ENCODE data around the gene BST1.
"Not testable (repeated sequence)": the region's sequence is repeated elsewhere in the genome, so short reads cannot be mapped to it uniquely, and the experiment has no call there.

Gene BST1

DNA sequence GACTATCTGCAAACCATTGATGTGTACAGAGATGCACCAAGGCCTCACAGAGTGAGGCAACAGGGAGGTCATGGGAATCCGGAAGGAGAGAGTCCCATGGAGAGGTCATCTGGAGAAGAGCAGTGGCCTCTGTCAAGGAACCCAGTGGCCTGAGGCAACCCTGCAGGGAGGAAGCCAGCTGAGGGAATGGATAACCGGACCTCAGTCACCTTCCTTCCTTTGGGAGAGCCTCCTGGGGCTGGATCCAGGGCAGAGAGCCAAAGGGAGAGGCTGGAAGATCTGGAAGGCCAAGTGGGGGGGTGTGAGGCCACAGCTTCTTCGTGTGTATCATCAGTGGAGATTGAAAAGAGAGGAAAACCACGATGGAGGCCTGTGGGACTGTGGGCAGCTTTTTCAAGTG is 50.9 kb downstream of the BST1 start:
- in situ Hi-C loops (cut with MboI; ENCODE audit: low pct_unique_long_range_greater_than_20kb, low sequenced_read_pairs, unreplicated experiment): no loop called here
- DNase-seq (ENCODE audit: low spot score): no peak
- TF ChIP-seq, protein P1, sequence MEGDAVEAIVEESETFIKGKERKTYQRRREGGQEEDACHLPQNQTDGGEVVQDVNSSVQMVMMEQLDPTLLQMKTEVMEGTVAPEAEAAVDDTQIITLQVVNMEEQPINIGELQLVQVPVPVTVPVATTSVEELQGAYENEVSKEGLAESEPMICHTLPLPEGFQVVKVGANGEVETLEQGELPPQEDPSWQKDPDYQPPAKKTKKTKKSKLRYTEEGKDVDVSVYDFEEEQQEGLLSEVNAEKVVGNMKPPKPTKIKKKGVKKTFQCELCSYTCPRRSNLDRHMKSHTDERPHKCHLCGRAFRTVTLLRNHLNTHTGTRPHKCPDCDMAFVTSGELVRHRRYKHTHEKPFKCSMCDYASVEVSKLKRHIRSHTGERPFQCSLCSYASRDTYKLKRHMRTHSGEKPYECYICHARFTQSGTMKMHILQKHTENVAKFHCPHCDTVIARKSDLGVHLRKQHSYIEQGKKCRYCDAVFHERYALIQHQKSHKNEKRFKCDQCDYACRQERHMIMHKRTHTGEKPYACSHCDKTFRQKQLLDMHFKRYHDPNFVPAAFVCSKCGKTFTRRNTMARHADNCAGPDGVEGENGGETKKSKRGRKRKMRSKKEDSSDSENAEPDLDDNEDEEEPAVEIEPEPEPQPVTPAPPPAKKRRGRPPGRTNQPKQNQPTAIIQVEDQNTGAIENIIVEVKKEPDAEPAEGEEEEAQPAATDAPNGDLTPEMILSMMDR (IDR thresholded peaks at IDR 0.05; ENCODE audit: extremely low read depth, insufficient read depth, missing control alignments): no peak

DNA sequence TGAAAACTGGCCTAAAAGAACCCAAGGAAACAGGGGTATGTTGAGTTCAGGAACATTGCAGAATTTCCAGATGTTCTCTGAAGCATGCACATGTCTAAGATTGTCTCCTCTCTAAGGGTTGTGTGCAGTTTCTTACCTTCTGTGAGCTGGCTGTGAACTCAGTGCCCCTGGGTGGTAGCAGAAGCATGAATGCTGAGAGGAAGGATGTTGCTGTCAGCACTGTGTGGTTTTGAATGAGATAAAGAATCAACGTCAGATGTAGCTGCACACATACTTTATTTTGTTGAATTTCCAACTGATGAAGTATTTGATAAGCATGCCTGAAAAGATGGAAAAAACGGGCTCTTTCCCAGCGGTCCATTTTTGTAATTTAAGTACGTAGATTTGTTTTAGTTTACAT is 51.5 kb downstream of the BST1 start:
- TF ChIP-seq, protein P1 (IDR thresholded peaks at IDR 0.05; ENCODE audit: extremely low read depth, insufficient read depth, missing control alignments): no peak
- DNase-seq (ENCODE audit: low spot score): no peak

DNA sequence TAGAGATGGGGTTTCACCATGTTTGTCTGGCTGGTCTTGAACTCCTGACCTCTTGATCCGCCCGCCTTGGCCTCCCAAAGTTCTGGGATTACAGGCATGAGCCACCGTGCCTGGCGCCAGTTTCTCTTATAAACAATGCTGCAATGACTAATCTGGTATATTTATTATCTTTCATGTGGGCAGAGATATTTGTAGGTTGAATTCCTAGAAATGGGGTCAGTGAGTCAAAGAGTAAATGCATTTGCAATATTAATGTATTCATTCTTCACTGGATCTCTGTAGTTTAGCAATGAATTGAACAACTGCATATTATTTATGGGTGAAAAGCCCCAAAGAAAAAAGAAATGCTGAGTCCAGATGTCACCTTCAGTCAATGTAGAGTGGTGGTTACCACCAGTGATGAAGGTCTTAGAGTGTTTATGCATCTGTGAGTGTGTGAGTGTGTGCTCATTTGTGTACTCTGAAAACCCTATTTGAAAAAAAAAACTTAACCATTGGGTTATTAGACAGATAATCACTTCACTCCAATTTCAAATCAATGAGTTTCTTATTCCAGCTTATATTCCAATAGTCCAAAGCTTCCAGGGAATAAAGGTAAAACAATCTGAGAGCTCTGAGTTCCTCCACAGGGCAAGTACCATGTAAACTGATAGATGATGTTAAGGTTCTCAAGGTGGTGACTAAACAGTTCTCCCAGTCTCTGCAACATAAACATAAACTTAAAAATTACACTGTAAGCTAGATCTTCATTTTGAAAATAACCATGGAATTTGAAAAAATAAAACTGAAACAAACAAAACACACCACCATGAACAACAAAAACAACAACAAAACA is 52.7 kb downstream of the BST1 start:
- in situ Hi-C loops (cut with MboI; ENCODE audit: low pct_unique_long_range_greater_than_20kb, low sequenced_read_pairs, unreplicated experiment): no loop called here
- TF ChIP-seq, protein P1 (IDR thresholded peaks at IDR 0.05; ENCODE audit: extremely low read depth, insufficient read depth, missing control alignments): no peak
- no peak for DNase-seq (ENCODE audit: low spot score)

More for the DNA sequence above, 51.5 kb downstream of the BST1 start:
- in situ Hi-C loops (cut with MboI; ENCODE audit: low pct_unique_long_range_greater_than_20kb, low sequenced_read_pairs, unreplicated experiment): no loop called here

DNA sequence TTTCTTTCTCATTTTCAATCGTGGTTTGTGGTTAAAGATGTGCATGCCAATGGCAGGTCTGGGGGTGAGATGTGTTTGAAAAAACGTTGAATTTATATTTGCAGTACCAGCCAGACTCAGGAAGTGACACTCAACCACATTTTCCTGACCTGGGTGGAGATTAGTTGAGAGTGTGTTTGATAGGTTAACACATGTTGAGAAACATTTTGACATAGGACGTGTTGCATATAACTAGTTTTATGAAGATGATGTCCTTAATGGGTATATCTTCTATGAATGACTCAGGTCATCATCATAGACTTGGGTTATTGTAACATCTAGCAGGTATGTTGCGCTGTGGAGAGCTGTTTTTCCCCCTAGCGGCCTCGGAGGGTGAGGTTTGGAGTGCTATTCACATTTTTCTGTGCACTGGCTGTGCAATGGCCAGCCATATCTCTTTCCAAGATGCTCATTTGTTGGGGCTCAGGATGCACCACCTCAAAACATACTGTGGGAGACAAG is 53.5 kb downstream of the BST1 start:
- peak; percentile 28 for DNase-seq (ENCODE audit: low spot score)
- in situ Hi-C loops (cut with MboI; ENCODE audit: low pct_unique_long_range_greater_than_20kb, low sequenced_read_pairs, unreplicated experiment): no loop called here
- TF ChIP-seq, protein P1 (IDR thresholded peaks at IDR 0.05; ENCODE audit: extremely low read depth, insufficient read depth, missing control alignments): peak; percentile 58

DNA sequence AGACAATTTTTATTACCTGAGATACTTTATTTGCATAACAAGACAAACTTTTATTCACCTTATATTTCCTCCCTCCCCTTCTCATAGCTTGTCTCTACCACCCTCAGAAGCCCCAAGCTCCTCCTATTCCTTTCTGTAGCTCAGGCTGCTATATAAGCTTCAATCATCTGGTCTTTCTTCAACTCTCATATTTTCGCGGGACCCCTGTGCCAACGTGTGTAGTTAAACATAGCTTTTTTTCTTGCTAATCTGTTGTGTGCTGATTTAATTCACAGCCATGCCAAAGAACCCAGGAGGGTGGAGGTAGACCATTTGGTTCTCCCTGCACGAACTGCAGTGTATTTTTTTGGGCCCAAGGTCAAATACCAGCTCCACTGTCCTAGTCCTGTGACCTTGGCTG is 54.2 kb downstream of the BST1 start:
- TF ChIP-seq, protein P1 (IDR thresholded peaks at IDR 0.05; ENCODE audit: extremely low read depth, insufficient read depth, missing control alignments): no peak
- no peak for DNase-seq (ENCODE audit: low spot score)
- in situ Hi-C loops (cut with MboI; ENCODE audit: low pct_unique_long_range_greater_than_20kb, low sequenced_read_pairs, unreplicated experiment): no loop called here

DNA sequence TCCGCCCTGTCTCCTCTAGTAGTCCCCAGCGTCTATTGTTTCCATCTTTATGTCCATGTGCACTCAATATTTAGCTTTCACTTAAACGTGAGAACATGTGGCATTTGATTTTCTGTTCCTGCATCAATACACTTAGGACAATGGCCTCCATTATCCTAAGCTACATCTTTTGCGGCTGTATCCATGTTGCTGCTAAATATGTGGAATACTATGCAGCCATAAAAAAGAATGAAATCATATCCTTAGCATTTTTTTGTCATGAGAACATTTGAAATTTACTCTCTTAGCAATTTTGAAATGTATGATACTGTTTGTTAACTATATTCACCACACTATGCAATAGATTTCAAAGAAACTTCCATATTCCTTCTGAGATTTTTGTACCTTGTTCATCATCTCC is 55.4 kb downstream of the BST1 start:
- DNase-seq (ENCODE audit: low spot score): no peak
- in situ Hi-C loops (cut with MboI; ENCODE audit: low pct_unique_long_range_greater_than_20kb, low sequenced_read_pairs, unreplicated experiment): no loop called here
- TF ChIP-seq, protein P1 (IDR thresholded peaks at IDR 0.05; ENCODE audit: extremely low read depth, insufficient read depth, missing control alignments): no peak

DNA sequence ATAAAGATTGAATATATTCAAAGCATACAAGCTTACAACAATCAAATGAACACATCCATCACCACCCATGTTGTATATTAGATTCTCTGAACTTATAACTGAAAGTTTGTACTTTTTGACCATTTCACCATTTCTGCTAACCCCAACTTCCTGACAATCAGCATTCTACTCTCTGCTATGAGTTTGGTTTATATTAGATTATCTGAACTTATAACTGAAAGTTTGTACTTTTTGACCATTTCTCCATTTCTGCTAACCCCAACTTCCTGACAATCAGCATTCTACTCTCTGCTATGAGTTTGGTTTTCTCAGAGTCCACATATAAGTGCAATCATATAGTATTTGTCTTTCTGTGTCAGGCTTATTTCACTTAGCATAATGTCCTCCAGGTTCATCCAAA is 59.6 kb downstream of the BST1 start:
- DNase-seq (ENCODE audit: low spot score); in situ Hi-C loops (cut with MboI; ENCODE audit: low pct_unique_long_range_greater_than_20kb, low sequenced_read_pairs, unreplicated experiment): not testable (repeated sequence)
